OCI-LY1 (cell line): Measurements from ENCODE around the gene PGAM2.

Experiments used
- H2AFZ ChIP-seq: fragments of 200-600 bp; sonication (generic), shearing (Covaris generic); 2 replicates; pipeline ENCODE4 v1.6.0; 2014; ENCODE audit warnings: antibody characterized with exemption, mild to moderate bottlenecking, low read length
- H3F3A ChIP-seq: fragments of 200-600 bp; sonication (generic), shearing (Covaris generic); 2 replicates; pipeline ENCODE4 v1.6.0; 2014; ENCODE audit warnings: mild to moderate bottlenecking, antibody characterized with exemption, low read length, moderate library complexity; ENCODE audit not compliant: insufficient read depth
- H3K27ac ChIP-seq: fragments of 200-600 bp; sonication (generic); 2 replicates; pipeline ENCODE4 v1.5.1; 2014; ENCODE audit warnings: low read length, mixed run types, mild to moderate bottlenecking, low read depth; ENCODE audit not compliant: poor library complexity, severe bottlenecking
- H3K27me3 ChIP-seq: fragments of 200-600 bp; sonication (generic); 2 replicates; pipeline ENCODE4 v1.6.0; 2014; ENCODE audit warnings: antibody characterized with exemption, mild to moderate bottlenecking, low read length, moderate library complexity; ENCODE audit not compliant: insufficient read depth
- H3K36me3 ChIP-seq: fragments of 200-600 bp; sonication (generic); 2 replicates; pipeline ENCODE4 v1.6.1; 2014; ENCODE audit warnings: mild to moderate bottlenecking, antibody characterized with exemption, low read length, moderate library complexity, mixed read lengths; ENCODE audit not compliant: insufficient read depth
- H3K4me1 ChIP-seq: fragments of 200-600 bp; sonication (generic); 2 replicates; pipeline ENCODE4 v1.5.1; 2014; ENCODE audit warnings: mild to moderate bottlenecking, low read length, moderate library complexity; ENCODE audit not compliant: insufficient read depth, severe bottlenecking
- H3K4me2 ChIP-seq: fragments of 200-600 bp; sonication (generic), shearing (Covaris generic); 2 replicates; pipeline ENCODE4 v1.6.1; 2014; ENCODE audit warnings: low read length
- H3K4me3 ChIP-seq: fragments of 200-600 bp; sonication (generic); 2 replicates; pipeline ENCODE4 v1.5.1; 2014; ENCODE audit warnings: low read length, low read depth, mild to moderate bottlenecking, mixed read lengths; ENCODE audit not compliant: poor library complexity, severe bottlenecking
- H3K79me2 ChIP-seq: fragments of 200-600 bp; shearing (Covaris generic); 2 replicates; pipeline ENCODE4 v1.6.1; 2016; ENCODE audit warnings: mixed run types, low read length, mixed read lengths; ENCODE audit not compliant: insufficient read depth
- H3K9ac ChIP-seq: fragments of 200-600 bp; sonication (generic), shearing (Covaris generic); 2 replicates; pipeline ENCODE4 v1.6.1; 2014; ENCODE audit warnings: mild to moderate bottlenecking, low read length, mixed read lengths
- H3K9me2 ChIP-seq: fragments of 200-600 bp; sonication (generic), shearing (Covaris generic); 2 replicates; pipeline ENCODE4 v1.6.1; 2014; ENCODE audit warnings: low read depth, mild to moderate bottlenecking, low read length, mixed read lengths
- H3K9me3 ChIP-seq: fragments of 200-600 bp; shearing (Covaris generic); 2 replicates; pipeline ENCODE4 v1.6.1; 2014; ENCODE audit warnings: low read length, mixed read lengths
- H4K20me1 ChIP-seq: fragments of 200-600 bp; sonication (generic), shearing (Covaris generic); 2 replicates; pipeline ENCODE4 v1.6.0; 2016; ENCODE audit warnings: mild to moderate bottlenecking, low read length; ENCODE audit not compliant: insufficient read depth
- EZH2 ChIP-seq: fragments of 200-600 bp; sonication (generic), shearing (Covaris generic); IDR thresholded peaks from 2 replicates; pipeline ENCODE4 v1.8.0; 2017; ENCODE audit warnings: borderline replicate concordance, mixed run types, mild to moderate bottlenecking, antibody characterized with exemption, low read length, moderate library complexity, mixed read lengths
- TF ChIP-seq, protein P1 (sequence below): fragments of 200-600 bp; sonication (generic), shearing (Covaris generic); IDR thresholded peaks from 2 replicates; pipeline ENCODE4 v1.5.1; 2017; ENCODE audit warnings: mild to moderate bottlenecking, antibody characterized with exemption, low read length, moderate library complexity, mixed read lengths

PGAM2 gene

DNA sequence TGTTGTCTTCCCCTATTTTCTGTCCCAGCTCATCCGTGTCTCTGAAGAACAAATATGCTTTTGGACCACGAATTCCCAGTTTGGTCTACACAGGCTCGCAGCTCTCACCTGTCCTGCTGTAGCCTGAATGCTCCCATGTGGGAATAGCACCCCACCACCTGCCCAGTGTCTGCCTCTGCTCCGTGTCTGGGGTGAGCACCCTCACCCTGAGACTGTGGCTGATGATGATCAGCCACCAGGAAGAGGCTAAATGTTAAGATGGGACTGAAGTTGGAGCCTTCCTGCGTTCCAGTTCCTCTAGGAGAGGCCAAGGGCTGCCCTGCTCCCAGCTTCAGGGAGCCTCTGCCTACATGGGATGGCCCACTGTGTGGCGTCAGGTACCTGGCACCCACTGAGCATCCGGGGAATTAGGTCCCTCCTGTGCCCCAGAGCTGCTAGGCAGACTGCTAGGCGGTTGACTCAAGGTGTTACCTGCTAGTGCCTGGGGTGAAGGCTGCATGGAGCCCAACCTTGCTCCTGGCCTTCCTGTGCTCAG is 3.7 kb downstream of the PGAM2 start:
- Histone ChIP-seq H3K79me2 (no peaks in the 10 kb centered on the region), H3K27ac (no peak overlapping the region), H3K9me2 (no peaks in the 10 kb centered on the region), H3K27me3 (no peaks in the 10 kb centered on the region; the same call in 1 of the 2 replicates), H3K4me1 (peaks cover 12% of the 10 kb centered on the region), H3K36me3 (peaks cover 62% of the 10 kb centered on the region), H2AFZ (no peak overlapping the region), H3K9me3 (no peaks in the 10 kb centered on the region), H3K9ac (no peak overlapping the region), H3K4me3 (no peak overlapping the region), H4K20me1 (no peaks in the 10 kb centered on the region), H3F3A (no peaks in the 10 kb centered on the region), H3K4me2 (no peak overlapping the region)
- no peak for TF ChIP-seq EZH2
- TF ChIP-seq, protein P1, sequence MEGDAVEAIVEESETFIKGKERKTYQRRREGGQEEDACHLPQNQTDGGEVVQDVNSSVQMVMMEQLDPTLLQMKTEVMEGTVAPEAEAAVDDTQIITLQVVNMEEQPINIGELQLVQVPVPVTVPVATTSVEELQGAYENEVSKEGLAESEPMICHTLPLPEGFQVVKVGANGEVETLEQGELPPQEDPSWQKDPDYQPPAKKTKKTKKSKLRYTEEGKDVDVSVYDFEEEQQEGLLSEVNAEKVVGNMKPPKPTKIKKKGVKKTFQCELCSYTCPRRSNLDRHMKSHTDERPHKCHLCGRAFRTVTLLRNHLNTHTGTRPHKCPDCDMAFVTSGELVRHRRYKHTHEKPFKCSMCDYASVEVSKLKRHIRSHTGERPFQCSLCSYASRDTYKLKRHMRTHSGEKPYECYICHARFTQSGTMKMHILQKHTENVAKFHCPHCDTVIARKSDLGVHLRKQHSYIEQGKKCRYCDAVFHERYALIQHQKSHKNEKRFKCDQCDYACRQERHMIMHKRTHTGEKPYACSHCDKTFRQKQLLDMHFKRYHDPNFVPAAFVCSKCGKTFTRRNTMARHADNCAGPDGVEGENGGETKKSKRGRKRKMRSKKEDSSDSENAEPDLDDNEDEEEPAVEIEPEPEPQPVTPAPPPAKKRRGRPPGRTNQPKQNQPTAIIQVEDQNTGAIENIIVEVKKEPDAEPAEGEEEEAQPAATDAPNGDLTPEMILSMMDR: no peak

DNA sequence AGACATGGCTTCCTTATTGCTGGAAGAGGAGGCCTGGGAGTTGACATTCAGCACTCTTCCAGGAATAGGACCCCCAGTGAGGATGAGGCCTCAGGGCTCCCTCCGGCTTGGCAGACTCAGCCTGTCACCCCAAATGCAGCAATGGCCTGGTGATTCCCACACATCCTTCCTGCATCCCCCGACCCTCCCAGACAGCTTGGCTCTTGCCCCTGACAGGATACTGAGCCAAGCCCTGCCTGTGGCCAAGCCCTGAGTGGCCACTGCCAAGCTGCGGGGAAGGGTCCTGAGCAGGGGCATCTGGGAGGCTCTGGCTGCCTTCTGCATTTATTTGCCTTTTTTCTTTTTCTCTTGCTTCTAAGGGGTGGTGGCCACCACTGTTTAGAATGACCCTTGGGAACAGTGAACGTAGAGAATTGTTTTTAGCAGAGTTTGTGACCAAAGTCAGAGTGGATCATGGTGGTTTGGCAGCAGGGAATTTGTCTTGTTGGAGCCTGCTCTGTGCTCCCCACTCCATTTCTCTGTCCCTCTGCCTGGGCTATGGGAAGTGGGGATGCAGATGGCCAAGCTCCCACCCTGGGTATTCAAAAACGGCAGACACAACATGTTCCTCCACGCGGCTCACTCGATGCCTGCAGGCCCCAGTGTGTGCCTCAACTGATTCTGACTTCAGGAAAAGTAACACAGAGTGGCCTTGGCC is 4.3 kb downstream of the PGAM2 start:
- Histone ChIP-seq H3K27me3 (no peaks in the 10 kb centered on the region), H3K79me2 (no peaks in the 10 kb centered on the region), H2AFZ (no peak overlapping the region), H3K4me1 (peaks cover 12% of the 10 kb centered on the region), H3K9me3 (no peaks in the 10 kb centered on the region), H3K9ac (no peak overlapping the region), H3K4me3 (no peak overlapping the region), H3F3A (no peaks in the 10 kb centered on the region), H3K4me2 (no peak overlapping the region), H3K27ac (no peak overlapping the region), H4K20me1 (no peaks in the 10 kb centered on the region), H3K9me2 (no peaks in the 10 kb centered on the region), H3K36me3 (peaks cover 69% of the 10 kb centered on the region)
- TF ChIP-seq, protein P1: no peak
- no peak for TF ChIP-seq EZH2

DNA sequence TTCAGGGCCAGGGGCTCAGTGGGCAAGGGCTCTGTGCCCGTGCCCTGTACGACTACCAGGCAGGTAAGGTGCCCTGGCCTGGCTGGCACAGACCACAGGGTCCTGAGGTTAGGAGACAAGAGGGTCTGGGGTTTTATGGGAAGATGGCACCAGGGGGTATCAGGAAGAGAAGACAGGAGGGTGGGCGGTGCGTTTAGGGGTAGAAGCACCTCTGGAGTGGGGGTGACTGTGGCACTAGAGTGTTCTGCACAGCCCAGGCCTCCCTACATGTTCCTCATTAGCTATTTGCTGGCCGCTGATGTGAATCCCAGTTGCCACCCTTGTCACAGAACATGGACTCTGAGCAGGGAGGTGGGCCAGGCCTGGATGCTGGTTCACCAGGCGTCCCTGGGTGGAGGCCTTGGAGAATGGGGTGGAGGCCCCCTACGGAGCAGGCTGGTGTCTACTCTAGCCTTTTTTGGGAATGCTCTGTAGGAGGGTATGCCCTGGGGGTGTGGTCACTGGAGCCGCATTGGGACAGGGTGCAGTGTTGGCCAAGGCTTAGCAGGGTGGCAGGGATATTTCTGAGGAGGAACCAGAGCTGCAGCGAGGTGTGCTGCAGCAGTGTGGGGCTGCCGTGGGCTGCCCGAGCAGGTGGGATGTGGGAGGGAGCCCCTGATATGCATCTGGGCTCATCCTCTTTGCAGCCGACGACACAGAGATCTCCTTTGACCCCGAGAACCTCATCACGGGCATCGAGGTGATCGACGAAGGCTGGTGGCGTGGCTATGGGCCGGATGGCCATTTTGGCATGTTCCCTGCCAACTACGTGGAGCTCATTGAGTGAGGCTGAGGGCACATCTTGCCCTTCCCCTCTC is 5.0 kb downstream of the PGAM2 start:
- Histone ChIP-seq H3K9me2 (no peaks in the 10 kb centered on the region), H3F3A (no peaks in the 10 kb centered on the region), H3K79me2 (no peaks in the 10 kb centered on the region), H3K9ac (no peak overlapping the region), H3K27ac (no peak overlapping the region), H3K36me3 (peaks cover 76% of the 10 kb centered on the region), H4K20me1 (no peaks in the 10 kb centered on the region), H3K4me3 (no peak overlapping the region), H2AFZ (no peak overlapping the region), H3K4me1 (peaks cover 12% of the 10 kb centered on the region), H3K27me3 (no peaks in the 10 kb centered on the region), H3K4me2 (no peak overlapping the region), H3K9me3 (no peaks in the 10 kb centered on the region)
- TF ChIP-seq, protein P1: no peak
- no peak for TF ChIP-seq EZH2
